Natural killer cell treated with Interleukin-12 subunit alpha and Interleukin-12 subunit beta and Interleukin-15 and Interleukin-18, amount 100 ng/mL, for 72 hours (primary cell): ENCODE measurements around the gene PYGL. TPM values are rescaled to one million over a fixed set of nuclear protein-coding genes. Genes with fewer than 3 reads are reported as not detected.
"Not testable (repeated sequence)": the region's sequence is repeated elsewhere in the genome, so short reads cannot be mapped to it uniquely, and the experiment has no call there.

Source experiments
- ATAC-seq, 2 donors: fragments of 150-1000 bp; cut with Tn5 transposase in 1 of 2; sonication (Bioruptor Pico), chemical (Tn5 transposase) in 1 of 2; 2 replicates each; pipeline ENCODE4 v1.10.0; 2021
- DNase-seq: peaks from one replicate; pipeline ENCODE4 v3.0.0; 2022; ENCODE audit warnings: low spot score
- H3K27ac Mint-ChIP-seq, 2 donors: 1 replicate in 1 of 2; 2 replicates in 1 of 2; pipeline ENCODE4 v1.8.0; 2022; ENCODE audit warnings: mixed read lengths in 2 of 2, mild to moderate bottlenecking in 1 of 2, moderate library complexity in 1 of 2
- H3K27me3 Mint-ChIP-seq, 2 donors: 1 replicate in 1 of 2; 2 replicates in 1 of 2; pipeline ENCODE4 v1.8.0; 2022; ENCODE audit warnings: mixed read lengths in 2 of 2
- H3K36me3 Mint-ChIP-seq: one replicate; pipeline ENCODE4 v1.8.0; 2022; ENCODE audit warnings: mixed read lengths
- H3K4me1 Mint-ChIP-seq, 2 donors: 1 replicate in 1 of 2; 2 replicates in 1 of 2; pipeline ENCODE4 v1.8.0; 2022; ENCODE audit warnings: low read depth in 2 of 2, mixed read lengths in 2 of 2, mild to moderate bottlenecking in 1 of 2
- H3K4me3 Mint-ChIP-seq: one replicate; pipeline ENCODE4 v1.8.0; 2022; ENCODE audit warnings: mixed read lengths
- H3K9me3 Mint-ChIP-seq: 2 replicates; pipeline ENCODE4 v1.8.0; 2022; ENCODE audit warnings: mixed read lengths
- total RNA-seq, 2 donors: library from RNA; stranded (reverse); gene quantifications; one replicate each; pipeline ENCODE4 v1.2.3, GENCODE V29; 2022

PYGL gene
- total RNA-seq, 2 donors from 2014 or later: 0.62 to 2.3 TPM

DNA sequence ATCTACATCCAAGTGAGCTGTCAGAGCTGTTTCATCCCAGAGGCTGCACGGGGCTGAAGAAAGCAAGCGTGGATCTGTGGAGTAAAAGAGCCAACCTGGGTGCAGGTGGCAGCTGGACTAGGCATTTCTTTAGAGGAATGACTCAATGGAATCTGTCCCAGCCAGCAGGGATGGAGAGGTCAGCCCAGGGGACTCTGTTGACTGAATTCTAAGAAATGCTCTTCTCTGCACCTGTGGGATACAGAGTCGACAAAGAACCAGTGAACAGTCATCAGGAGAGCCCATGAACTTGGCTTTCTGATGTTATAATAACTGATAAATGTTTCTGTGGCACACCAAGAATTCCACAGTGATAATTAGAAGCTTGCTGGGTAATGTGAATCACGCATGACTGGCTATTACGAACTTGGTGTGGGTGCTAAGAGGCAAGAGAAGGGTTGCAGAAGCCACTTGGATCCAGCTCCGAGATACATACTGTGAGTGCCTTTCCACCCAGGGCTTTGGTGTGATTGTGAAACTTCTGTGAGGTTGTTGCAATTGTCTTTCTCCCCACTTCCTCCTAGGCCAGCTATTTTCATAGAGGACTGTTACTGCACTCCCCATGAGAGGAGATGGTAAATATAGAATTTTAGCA lies 16.2 kb downstream of the PYGL start:
- Mint-ChIP-seq H3K27ac (no peak overlapping the region), H3K27me3 (peaks cover 12 to 20% of the 10 kb centered on the region in 2 donors), H3K4me3 (no peak overlapping the region), H3K9me3 (no peaks in the 10 kb centered on the region), H3K4me1 (peaks cover 0 to 3% of the 10 kb centered on the region in 2 donors), H3K36me3 (no peaks in the 10 kb centered on the region)
- ATAC-seq: peak; percentile 63 to 80
- DNase-seq: no peak

DNA sequence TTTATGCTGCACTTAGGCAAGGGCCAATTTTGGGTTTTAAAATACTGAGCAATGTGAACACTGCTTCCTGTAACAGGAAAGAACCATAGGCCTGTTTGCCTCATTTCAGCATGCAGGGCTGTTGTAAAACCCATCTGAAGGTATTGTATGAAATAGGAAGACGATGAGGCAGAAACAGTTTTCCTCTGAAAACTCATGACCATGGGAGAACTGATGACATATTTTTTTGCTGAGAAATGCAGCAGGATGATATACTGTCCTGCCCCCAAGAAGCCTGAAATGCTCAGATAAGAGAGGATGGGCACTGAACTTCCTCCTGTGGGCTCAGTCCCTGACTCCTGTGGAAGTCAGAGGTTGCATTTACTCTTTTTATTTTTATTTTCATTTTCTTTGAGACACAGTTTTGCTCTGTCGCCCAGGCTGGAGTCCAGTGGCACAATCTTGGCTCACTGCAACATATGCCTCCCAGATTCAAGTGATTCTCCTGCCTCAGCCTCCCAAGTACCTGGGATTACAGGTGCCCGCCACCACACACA lies 17.4 kb downstream of the PYGL start:
- Mint-ChIP-seq H3K27me3 (peaks cover 12 to 25% of the 10 kb centered on the region in 2 donors), H3K4me1 (peaks cover 0 to 3% of the 10 kb centered on the region in 2 donors), H3K36me3 (no peaks in the 10 kb centered on the region), H3K9me3 (no peaks in the 10 kb centered on the region), H3K27ac (no peak overlapping the region), H3K4me3 (no peak overlapping the region)
- DNase-seq: no peak
- ATAC-seq: no peak

DNA sequence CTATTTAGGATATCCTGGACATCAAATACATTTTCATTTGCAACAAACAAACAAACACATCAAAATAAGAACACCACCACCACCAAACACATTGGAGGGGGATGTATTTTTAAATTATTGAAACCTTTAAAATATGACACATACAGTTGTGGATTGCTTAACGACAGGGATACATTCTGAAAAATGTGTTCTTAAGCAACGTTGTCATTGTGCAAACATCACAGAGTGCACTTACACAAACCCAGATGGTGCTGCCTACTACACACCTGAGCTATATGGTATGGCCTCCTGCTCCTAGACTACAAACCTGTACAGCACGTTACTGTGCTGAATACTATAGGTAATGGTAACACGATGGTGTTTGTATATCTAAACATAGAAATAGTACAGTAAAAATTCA lies 19.4 kb downstream of the PYGL start:
- H3K9me3 Mint-ChIP-seq: no peaks in the 10 kb centered on the region
- no peaks in the 10 kb centered on the region for H3K36me3 Mint-ChIP-seq
- H3K4me3 Mint-ChIP-seq: no peak overlapping the region
- no peak for ATAC-seq
- H3K27me3 Mint-ChIP-seq: peaks cover 2 to 15% of the 10 kb centered on the region in 2 donors
- DNase-seq: no peak
- H3K4me1 Mint-ChIP-seq: peaks cover 0 to 3% of the 10 kb centered on the region in 2 donors
- no peak overlapping the region for H3K27ac Mint-ChIP-seq

DNA sequence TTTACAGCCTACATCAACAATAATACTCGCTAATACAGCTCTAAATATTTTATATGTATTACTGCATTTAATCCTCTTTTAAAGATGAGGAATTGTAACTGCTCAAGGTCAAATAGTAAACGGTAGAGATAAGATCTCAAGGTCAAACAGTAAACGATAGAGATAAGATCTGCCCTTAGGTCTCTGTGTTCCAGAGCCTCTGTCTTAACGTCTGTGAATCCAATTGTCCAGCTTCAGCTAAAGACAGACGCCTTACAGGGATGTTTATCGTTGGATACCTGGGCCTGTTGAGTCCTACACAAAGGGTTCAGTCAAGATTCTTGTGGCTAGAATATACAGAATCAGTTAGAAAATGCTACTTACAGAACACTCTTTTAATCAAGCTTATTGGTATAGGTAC lies 20.0 kb downstream of the PYGL start:
- Mint-ChIP-seq H3K36me3 (no peaks in the 10 kb centered on the region), H3K4me1 (peaks cover 0 to 3% of the 10 kb centered on the region in 2 donors), H3K4me3 (no peak overlapping the region), H3K27ac (no peak overlapping the region), H3K27me3 (peaks cover 2 to 15% of the 10 kb centered on the region in 2 donors), H3K9me3 (no peaks in the 10 kb centered on the region)
- DNase-seq (no peak), ATAC-seq (no peak)

DNA sequence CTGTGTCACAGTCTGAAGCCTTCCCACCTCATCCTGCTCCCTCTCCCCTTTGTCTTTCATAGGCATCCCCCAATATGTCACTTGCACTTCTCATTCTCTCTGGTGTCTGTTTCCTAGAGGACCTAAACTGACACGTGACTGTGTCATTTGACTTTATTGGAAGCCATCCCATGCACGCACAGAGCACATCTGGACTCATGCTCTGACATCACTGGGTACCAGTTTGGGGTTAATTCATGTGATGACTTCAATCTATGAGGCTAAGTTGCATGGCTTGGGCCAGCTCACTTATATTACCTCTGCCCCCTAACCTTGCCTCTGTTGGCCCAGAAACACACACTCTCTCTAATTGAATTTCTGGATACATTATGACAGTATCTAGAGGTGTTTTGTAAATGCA lies 21.5 kb downstream of the PYGL start:
- Mint-ChIP-seq H3K27me3 (peaks cover 2 to 22% of the 10 kb centered on the region in 2 donors), H3K36me3 (no peaks in the 10 kb centered on the region), H3K4me3 (no peak overlapping the region), H3K27ac (no peak overlapping the region), H3K4me1 (no peaks in the 10 kb centered on the region), H3K9me3 (no peaks in the 10 kb centered on the region)
- DNase-seq (no peak), ATAC-seq (no peak)

DNA sequence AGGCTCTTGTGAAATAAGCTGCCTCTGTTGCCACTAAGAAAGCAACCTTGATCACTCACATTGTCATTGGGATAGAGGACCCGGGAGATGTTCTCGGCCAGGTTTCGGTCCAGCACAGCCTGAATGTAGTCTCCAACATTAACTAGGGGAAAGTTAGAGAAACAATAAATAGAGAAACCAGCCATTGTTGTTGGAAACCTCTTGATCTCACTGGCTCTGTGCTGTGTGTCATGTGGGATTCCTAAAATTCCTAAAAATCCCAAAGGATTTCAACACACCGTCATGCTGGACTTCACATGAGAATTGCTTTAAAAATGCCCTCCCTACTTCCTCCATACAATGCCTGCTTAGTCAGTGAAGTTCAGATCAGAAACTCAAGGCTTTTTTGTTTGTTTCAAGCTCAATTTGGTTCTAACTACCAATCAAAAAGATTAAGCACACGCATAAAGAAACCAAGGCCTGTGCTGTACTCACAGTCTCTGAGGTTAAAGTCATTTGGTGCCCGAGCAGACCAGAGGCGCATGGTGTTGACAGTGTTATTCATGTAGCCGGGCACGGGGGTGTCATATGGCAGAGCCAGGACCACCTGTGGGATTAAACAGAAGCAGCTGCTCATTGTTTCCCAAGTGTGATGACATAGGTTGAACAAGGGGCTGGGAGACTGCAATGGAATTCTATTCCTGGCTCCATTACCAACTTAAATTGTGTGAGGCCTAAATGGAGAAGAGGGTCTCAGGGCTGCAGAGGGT lies 23.6 kb downstream of the PYGL start:
- no peak overlapping the region for H3K4me3 Mint-ChIP-seq
- no peak for DNase-seq
- no peak for ATAC-seq
- no peaks in the 10 kb centered on the region for H3K36me3 Mint-ChIP-seq
- H3K4me1 Mint-ChIP-seq: no peaks in the 10 kb centered on the region
- H3K27me3 Mint-ChIP-seq: peaks cover 2 to 30% of the 10 kb centered on the region in 2 donors
- H3K9me3 Mint-ChIP-seq: no peaks in the 10 kb centered on the region
- H3K27ac Mint-ChIP-seq: no peak overlapping the region

DNA sequence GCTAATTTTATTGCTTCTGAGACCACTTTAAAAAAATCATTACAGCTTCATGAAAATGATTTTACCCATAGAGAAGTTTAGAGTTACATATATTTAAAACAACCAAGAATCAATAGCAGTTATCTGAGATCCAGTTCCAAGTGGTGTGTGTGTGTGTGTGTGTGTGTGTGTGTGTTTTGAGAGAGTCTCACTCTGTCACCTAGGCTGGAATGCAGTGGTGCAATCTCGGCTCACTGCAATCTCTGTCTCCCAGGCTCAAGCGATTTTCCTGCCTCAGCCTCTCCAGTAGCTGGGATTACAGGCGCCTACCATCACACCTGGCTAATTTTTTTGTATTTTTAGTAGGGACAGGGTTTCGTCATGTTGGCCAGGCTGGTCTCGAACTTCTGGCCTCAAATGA lies 24.8 kb downstream of the PYGL start:
- not testable (repeated sequence) for DNase-seq, H3K27ac Mint-ChIP-seq, H3K4me3 Mint-ChIP-seq, H3K36me3 Mint-ChIP-seq, H3K4me1 Mint-ChIP-seq, ATAC-seq, H3K9me3 Mint-ChIP-seq
- H3K27me3 Mint-ChIP-seq: peaks cover 2 to 25% of the 10 kb centered on the region in 2 donors

DNA sequence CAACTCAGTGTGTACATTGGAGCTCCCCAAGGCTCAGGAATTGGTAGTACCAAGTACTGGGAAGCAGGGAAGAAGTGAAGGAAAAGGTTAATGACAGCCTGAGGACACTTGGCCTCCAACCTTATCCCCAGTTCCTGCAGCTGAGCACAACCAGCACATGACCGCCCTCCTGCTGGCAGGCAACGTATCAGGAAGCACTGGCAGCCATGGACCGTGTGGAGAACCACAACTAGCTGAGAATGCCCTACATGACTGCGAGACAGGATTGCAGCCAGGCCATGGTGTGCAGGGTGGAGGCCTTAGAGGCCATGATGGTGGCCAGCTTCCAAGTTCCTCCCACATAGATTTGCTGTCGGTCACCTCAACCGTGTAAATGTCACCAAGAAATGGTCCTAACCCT lies 26.8 kb downstream of the PYGL start:
- H3K27me3 Mint-ChIP-seq: peaks cover 0 to 19% of the 10 kb centered on the region in 2 donors

DNA sequence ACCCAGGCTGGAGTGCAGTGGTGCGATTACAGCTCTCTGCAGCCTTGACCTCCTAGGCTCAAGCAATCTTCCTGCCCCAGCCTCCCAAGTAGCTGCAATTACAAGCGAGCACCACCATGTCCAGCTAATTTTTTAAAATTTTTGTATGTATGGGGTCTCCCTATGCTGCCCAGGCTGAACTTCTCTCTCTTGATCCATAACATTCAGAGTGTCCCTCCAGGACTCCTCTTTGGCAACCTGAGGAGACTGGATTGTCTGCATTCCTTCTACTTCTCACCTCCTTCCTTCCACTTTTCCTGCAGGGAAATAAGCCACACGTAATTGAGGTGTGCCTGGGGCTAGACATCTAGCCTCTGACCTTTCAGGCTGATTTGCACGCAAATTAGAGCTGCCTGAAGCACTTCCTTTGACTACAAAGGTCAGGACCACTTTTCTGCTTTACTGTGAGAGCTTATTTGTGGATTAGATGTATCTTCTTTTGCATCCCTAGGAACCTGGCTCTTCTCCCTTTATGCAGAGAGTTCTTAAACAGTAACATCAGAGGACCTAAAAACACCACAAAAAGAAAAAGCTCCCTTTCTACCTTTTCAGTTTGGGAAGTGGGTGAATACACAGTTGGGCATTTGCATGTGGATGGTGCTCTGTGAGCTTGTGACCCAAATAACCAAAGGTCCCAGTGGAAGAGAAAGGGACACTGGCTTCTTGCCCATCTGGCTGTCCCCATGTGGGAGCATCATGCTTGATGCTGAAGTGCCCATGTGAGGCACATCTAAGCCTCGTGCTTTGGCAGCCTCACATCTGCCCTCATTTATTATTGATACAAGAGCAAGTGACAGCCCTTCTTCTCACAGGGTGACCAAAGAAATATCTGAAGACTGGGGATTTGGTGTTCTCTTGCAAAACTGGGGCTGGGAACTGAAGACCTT lies 33.5 kb downstream of the PYGL start:
- Mint-ChIP-seq H3K9me3 (peaks cover 5% of the 10 kb centered on the region), H3K4me1 (no peaks in the 10 kb centered on the region), H3K27ac (no peak overlapping the region), H3K4me3 (no peak overlapping the region), H3K27me3 (peaks cover 18 to 25% of the 10 kb centered on the region in 2 donors), H3K36me3 (no peaks in the 10 kb centered on the region)
- ATAC-seq: no peak
- no peak for DNase-seq

More for the DNA sequence above, 26.8 kb downstream of the PYGL start:
- Mint-ChIP-seq H3K9me3 (no peaks in the 10 kb centered on the region), H3K27ac (no peak overlapping the region), H3K36me3 (no peaks in the 10 kb centered on the region), H3K4me1 (no peaks in the 10 kb centered on the region), H3K4me3 (no peak overlapping the region)
- DNase-seq: no peak
- no peak for ATAC-seq

DNA sequence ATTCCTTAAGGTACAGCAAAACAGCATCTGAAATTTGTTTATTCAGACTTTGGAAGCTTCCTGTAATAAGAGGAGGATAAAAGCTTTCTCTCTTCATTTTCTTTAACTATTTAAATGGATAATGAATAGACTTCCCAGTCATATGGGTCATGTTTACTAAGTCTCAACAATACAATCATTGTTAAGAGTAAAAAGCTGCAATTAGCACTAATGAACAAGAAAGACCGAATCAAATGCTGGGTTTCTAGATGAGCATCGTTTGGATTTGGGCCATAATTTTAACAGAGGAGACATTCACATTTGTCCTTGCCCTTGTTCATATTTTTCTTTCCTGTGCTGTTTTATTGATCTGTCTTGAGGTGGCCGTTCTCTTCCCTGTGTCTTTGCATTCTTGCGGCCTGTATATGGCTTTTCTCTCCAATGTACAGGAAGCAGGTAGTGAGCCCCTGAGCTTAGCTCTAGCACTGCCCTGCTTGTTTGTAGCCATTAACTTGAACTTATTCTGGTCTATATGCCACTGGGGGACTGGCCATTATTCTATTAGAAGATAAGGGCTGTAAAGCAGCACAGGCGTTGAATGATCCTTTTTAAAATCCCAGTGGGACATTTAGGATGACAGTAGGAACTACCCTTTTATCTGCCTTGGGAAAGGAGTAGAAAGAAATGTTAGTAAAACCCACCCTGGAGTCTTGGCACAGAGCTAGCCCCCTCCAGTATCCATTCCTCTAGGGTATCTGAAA lies 37.8 kb downstream of the PYGL start:
- DNase-seq (no peak), ATAC-seq (no peak)
- no peak overlapping the region for H3K27ac Mint-ChIP-seq
- peaks cover 18 to 19% of the 10 kb centered on the region in 2 donors for H3K27me3 Mint-ChIP-seq
- H3K9me3 Mint-ChIP-seq: peaks cover 5% of the 10 kb centered on the region
- no peaks in the 10 kb centered on the region for H3K36me3 Mint-ChIP-seq
- no peak overlapping the region for H3K4me3 Mint-ChIP-seq
- H3K4me1 Mint-ChIP-seq: no peaks in the 10 kb centered on the region

DNA sequence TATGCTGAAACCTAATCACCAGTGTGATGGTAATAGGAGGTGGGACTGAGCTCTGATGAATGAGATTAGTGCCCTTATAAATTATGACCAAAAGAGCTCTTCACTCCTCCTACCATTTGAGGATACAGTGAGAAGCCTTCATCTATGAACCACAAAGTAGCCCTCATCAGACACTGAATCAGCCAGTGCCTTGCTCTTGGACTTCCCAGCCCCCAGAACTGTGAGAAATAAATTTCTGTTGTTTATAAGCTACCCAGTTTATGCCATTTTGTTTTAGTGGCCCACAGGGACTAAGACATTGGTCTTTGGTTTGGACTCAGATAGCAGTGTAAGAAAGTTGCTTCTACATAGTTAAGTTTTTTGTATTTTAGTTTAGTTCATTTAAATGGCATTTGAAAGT lies 39.6 kb downstream of the PYGL start:
- H3K4me3 Mint-ChIP-seq: no peak overlapping the region
- DNase-seq: no peak
- H3K4me1 Mint-ChIP-seq: no peaks in the 10 kb centered on the region
- peaks cover 16% of the 10 kb centered on the region in 2 donors for H3K27me3 Mint-ChIP-seq
- ATAC-seq: no peak
- no peaks in the 10 kb centered on the region for H3K9me3 Mint-ChIP-seq
- no peaks in the 10 kb centered on the region for H3K36me3 Mint-ChIP-seq
- H3K27ac Mint-ChIP-seq: no peak overlapping the region

DNA sequence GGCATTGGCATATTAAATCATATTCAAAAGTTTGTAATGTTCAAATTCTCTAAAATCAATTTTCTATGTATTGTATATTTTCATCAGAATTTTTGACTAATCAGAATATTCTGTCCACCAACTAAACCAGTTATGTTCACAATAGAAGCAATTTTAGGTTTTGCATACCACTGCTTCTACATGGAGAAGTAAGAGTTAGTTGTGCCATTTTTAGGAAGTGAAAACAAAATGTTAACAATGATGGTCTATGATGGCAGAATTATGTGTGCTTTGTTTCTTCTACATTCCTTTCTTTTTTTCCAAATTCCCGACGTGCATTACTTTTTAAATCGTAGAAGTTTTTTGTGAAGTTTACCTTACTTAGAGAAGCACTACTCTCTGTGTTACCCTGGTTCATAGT lies 42.9 kb downstream of the PYGL start:
- no peak overlapping the region for H3K27ac Mint-ChIP-seq
- peaks cover 22 to 23% of the 10 kb centered on the region in 2 donors for H3K27me3 Mint-ChIP-seq
- no peaks in the 10 kb centered on the region for H3K4me1 Mint-ChIP-seq
- DNase-seq (no peak), ATAC-seq (no peak)
- H3K9me3 Mint-ChIP-seq: no peaks in the 10 kb centered on the region
- no peak overlapping the region for H3K4me3 Mint-ChIP-seq
- H3K36me3 Mint-ChIP-seq: no peaks in the 10 kb centered on the region

DNA sequence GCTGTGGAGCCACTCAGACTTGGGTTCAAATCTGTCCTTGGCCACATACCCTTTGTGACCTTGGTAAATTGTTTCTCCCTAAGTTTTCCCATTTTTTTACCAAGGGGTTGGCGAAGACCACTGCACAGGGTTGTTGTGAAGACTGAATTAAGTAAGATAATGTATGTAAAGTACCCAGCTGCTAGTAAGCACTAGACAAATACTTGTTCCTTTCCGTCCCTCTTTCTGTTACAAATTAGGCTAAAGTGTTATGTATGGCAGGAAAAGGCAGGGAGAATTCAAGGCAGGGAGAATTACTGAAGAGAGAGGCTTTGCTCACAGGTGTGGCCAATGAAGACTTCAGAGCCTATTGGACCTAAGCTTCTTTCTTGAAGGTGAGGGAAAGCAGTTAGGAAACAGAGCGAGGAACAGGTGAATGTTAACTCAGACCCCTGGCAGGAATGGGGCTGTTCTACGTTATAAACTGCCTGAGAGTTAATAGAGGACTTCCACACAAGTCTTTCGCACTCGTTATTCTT lies 46.6 kb downstream of the PYGL start:
- H3K4me1 Mint-ChIP-seq: no peaks in the 10 kb centered on the region
- peaks cover 26 to 30% of the 10 kb centered on the region in 2 donors for H3K27me3 Mint-ChIP-seq
- H3K27ac Mint-ChIP-seq: no peak overlapping the region
- no peaks in the 10 kb centered on the region for H3K36me3 Mint-ChIP-seq
- ATAC-seq: no peak
- no peak for DNase-seq
- no peak overlapping the region for H3K4me3 Mint-ChIP-seq
- H3K9me3 Mint-ChIP-seq: no peaks in the 10 kb centered on the region
